ENCODE results near the gene SLX9.
"Not testable (repeated sequence)": the region's sequence is repeated elsewhere in the genome, so short reads cannot be mapped to it uniquely, and the experiment has no call there.

SLX9 gene

GRCh38 chr21:45019887-45020537, 80.2 kb downstream of the SLX9 start:
- DNase-seq, result no peak

GRCh38 chr21:45020629-45021427, 81.0 kb downstream of the SLX9 start:
- DNase-seq, result no peak

GRCh38 chr21:45021428-45022347, 81.9 kb downstream of the SLX9 start:
- no peak for DNase-seq

- no peak for DNase-seq
These were observed 82.5 kb downstream of the SLX9 start for GRCh38 chr21:45022348-45022675.

GRCh38 chr21:45022736-45023135, 82.9 kb downstream of the SLX9 start:
- DNase-seq, result no peak

GRCh38 chr21:45024516-45024915, 84.7 kb downstream of the SLX9 start:
- not testable (repeated sequence) for DNase-seq

GRCh38 chr21:45026066-45026745, 86.4 kb downstream of the SLX9 start:
- DNase-seq, result no peak

All from inflammatory macrophage (primary cell).